H9 (cell line): ENCODE data around the gene PRSS56. TPM values are rescaled to one million over a fixed set of nuclear protein-coding genes. Genes with fewer than 3 reads are reported as not detected.

Experiments used
- DNase-seq: peaks from one replicate; pipeline ENCODE4 v3.0.0-alpha.2; 2017
- H2AFZ ChIP-seq: one replicate; pipeline ENCODE4 v1.6.1; 2013; ENCODE audit warnings: mild to moderate bottlenecking, low read length, control low read depth, moderate library complexity
- H2AK5ac ChIP-seq: 2 replicates; pipeline ENCODE4 v1.6.1; 2013; ENCODE audit warnings: low read length, control low read depth, mixed read lengths; ENCODE audit not compliant: insufficient read length
- H2BK120ac ChIP-seq: one replicate; pipeline ENCODE4 v1.6.1; 2013; ENCODE audit warnings: low read depth, mild to moderate bottlenecking, low read length, control low read depth, inconsistent platforms; ENCODE audit not compliant: poor library complexity, severe bottlenecking
- H2BK12ac ChIP-seq: 2 replicates; pipeline ENCODE4 v1.6.1; 2013; ENCODE audit warnings: low read length, control low read depth, mixed read lengths, low read depth; ENCODE audit not compliant: insufficient read length
- H2BK15ac ChIP-seq: 2 replicates; pipeline ENCODE4 v1.6.1; 2013; ENCODE audit warnings: low read depth, low read length, control low read depth
- H2BK20ac ChIP-seq: one replicate; pipeline ENCODE4 v1.6.1; 2013; ENCODE audit warnings: low read depth, mild to moderate bottlenecking, low read length, control low read depth, inconsistent platforms; ENCODE audit not compliant: poor library complexity, severe bottlenecking
- H2BK5ac ChIP-seq: 2 replicates; pipeline ENCODE4 v1.6.1; 2013; ENCODE audit warnings: low read length, control low read depth, mixed read lengths; ENCODE audit not compliant: insufficient read length
- H3K14ac ChIP-seq: 2 replicates; pipeline ENCODE4 v1.6.1; 2013; ENCODE audit warnings: low read length, control low read depth; ENCODE audit not compliant: insufficient read depth
- H3K18ac ChIP-seq: 2 replicates; pipeline ENCODE4 v1.6.1; 2013; ENCODE audit warnings: low read depth, mild to moderate bottlenecking, mixed read lengths, low read length, control low read depth; ENCODE audit not compliant: insufficient read length
- H3K23ac ChIP-seq: 2 replicates; pipeline ENCODE4 v1.6.1; 2013; ENCODE audit warnings: low read length, control low read depth, mixed read lengths, low read depth; ENCODE audit not compliant: insufficient read length
- H3K23me2 ChIP-seq: 2 replicates; pipeline ENCODE4 v1.6.1; 2013; ENCODE audit warnings: low read depth, mild to moderate bottlenecking, mixed read lengths, low read length, control low read depth; ENCODE audit not compliant: insufficient read length, poor library complexity, severe bottlenecking
- H3K27ac ChIP-seq: 2 replicates; pipeline ENCODE4 v1.5.1; 2013; ENCODE audit warnings: low read length, control low read depth, mixed read lengths, low read depth; ENCODE audit not compliant: insufficient read length
- H3K27me3 ChIP-seq: 2 replicates; pipeline ENCODE4 v1.6.1; 2013; ENCODE audit warnings: low read length, control low read depth, inconsistent platforms; ENCODE audit not compliant: insufficient read depth
- H3K4ac ChIP-seq: 2 replicates; pipeline ENCODE4 v1.6.1; 2013; ENCODE audit warnings: low read depth, mild to moderate bottlenecking, control low read depth, inconsistent platforms, low read length, moderate library complexity
- H3K4me1 ChIP-seq: 2 replicates; pipeline ENCODE4 v1.6.1; 2013; ENCODE audit warnings: low read length, control low read depth, inconsistent platforms; ENCODE audit not compliant: insufficient read depth
- H3K4me2 ChIP-seq: 2 replicates; pipeline ENCODE4 v1.6.1; 2013; ENCODE audit warnings: low read length, control low read depth, mixed read lengths; ENCODE audit not compliant: insufficient read length, insufficient read depth
- H3K56ac ChIP-seq: 2 replicates; pipeline ENCODE4 v1.6.1; 2013; ENCODE audit warnings: low read depth, mild to moderate bottlenecking, mixed read lengths, low read length, control low read depth; ENCODE audit not compliant: insufficient read length
- H3K79me1 ChIP-seq: 2 replicates; pipeline ENCODE4 v1.6.1; 2013; ENCODE audit warnings: low read depth, mild to moderate bottlenecking, moderate library complexity, low read length, control low read depth, inconsistent platforms; ENCODE audit not compliant: insufficient read depth, poor library complexity, severe bottlenecking
- H3K79me2 ChIP-seq: 2 replicates; pipeline ENCODE4 v1.6.1; 2013; ENCODE audit warnings: low read length, control low read depth, inconsistent platforms; ENCODE audit not compliant: insufficient read depth
- H3K9ac ChIP-seq: 2 replicates; pipeline ENCODE4 v1.6.1; 2013; ENCODE audit warnings: low read length, control low read depth, mixed read lengths; ENCODE audit not compliant: insufficient read length; ENCODE audit errors: extremely low read depth
- H3K9me3 ChIP-seq: one replicate; pipeline ENCODE4 v1.6.1; 2013; ENCODE audit warnings: low read depth, low read length, inconsistent platforms; ENCODE audit not compliant: control insufficient read depth
- H3T11ph ChIP-seq: one replicate; pipeline ENCODE4 v1.6.1; 2013; ENCODE audit warnings: mild to moderate bottlenecking, low read length, control low read depth, inconsistent platforms
- H4K20me1 ChIP-seq: one replicate; pipeline ENCODE4 v1.6.1; 2013; ENCODE audit not compliant: control insufficient read depth, insufficient read length, insufficient read depth
- H4K5ac ChIP-seq: 2 replicates; pipeline ENCODE4 v1.6.1; 2013; ENCODE audit warnings: low read depth, mild to moderate bottlenecking, mixed read lengths, low read length, control low read depth; ENCODE audit not compliant: insufficient read length
- H4K8ac ChIP-seq: replicated peaks from 2 replicates; pipeline ENCODE4 v1.6.1; 2013; ENCODE audit warnings: low read length, control low read depth, mixed read lengths, low read depth; ENCODE audit not compliant: insufficient read length
- H4K91ac ChIP-seq: 2 replicates; pipeline ENCODE4 v1.6.1; 2013; ENCODE audit warnings: low read depth, mild to moderate bottlenecking, moderate library complexity, mixed read lengths, low read length, control low read depth; ENCODE audit not compliant: insufficient read length
- H3K27ac Mint-ChIP-seq, 3 experiments: 2 replicates in 2 of 3; 3 replicates in 1 of 3; pipeline ENCODE4 v1.8.0; 2020 to 2021; ENCODE audit warnings: mixed read lengths in 3 of 3, mild to moderate bottlenecking in 1 of 3, moderate library complexity in 1 of 3
- H3K27me3 Mint-ChIP-seq: 2 replicates; pipeline ENCODE4 v1.8.0; 2021; ENCODE audit warnings: low read depth, mild to moderate bottlenecking, moderate library complexity, mixed read lengths
- H3K36me3 Mint-ChIP-seq, 3 experiments: 2 replicates in 2 of 3; 3 replicates in 1 of 3; pipeline ENCODE4 v1.8.0; 2020 to 2021; ENCODE audit warnings: low read depth in 3 of 3, mixed read lengths in 3 of 3; ENCODE audit not compliant: insufficient read depth in 1 of 3
- H3K4me1 Mint-ChIP-seq, 2 experiments: 2 replicates each; pipeline ENCODE4 v1.8.0; 2020; ENCODE audit warnings: mixed read lengths in 2 of 2
- H3K4me3 Mint-ChIP-seq, 2 experiments: 2 replicates in 1 of 2; 3 replicates in 1 of 2; pipeline ENCODE4 v1.8.0; 2020 to 2021; ENCODE audit warnings: mild to moderate bottlenecking in 2 of 2, mixed read lengths in 2 of 2, moderate library complexity in 1 of 2
- H3K9me3 Mint-ChIP-seq, 2 experiments: 2 replicates in 1 of 2; 3 replicates in 1 of 2; pipeline ENCODE4 v1.8.0; 2020; ENCODE audit warnings: mild to moderate bottlenecking in 2 of 2, mixed read lengths in 2 of 2, moderate library complexity in 1 of 2
- CTCF ChIP-seq: fragments of 200-600 bp; sonication (generic); conservative IDR thresholded peaks from 3 replicates; pipeline ENCODE4 v1.8.0; 2021; ENCODE audit warnings: antibody characterized with exemption, mild to moderate bottlenecking
- WGBS: extraction: QIAGEN DNeasy Blood & Tissue Kit; methylation state at CpG from one replicate; pipeline ENCODE4 v1.1.7; 2013; ENCODE audit warnings: missing lambda C conversion rate, low lambda C conversion rate, mixed read lengths; ENCODE audit not compliant: insufficient read length; ENCODE audit errors: extremely low coverage; 5-methylcytosine and 5-hydroxymethylcytosine counted together
- total RNA-seq: library from RNA; stranded (reverse); gene quantifications from 2 replicates; pipeline ENCODE4 v1.2.1, GENCODE V29; 2021

PRSS56 gene
- total RNA-seq, 1 experiment from 2014 or later = not detected

DNA sequence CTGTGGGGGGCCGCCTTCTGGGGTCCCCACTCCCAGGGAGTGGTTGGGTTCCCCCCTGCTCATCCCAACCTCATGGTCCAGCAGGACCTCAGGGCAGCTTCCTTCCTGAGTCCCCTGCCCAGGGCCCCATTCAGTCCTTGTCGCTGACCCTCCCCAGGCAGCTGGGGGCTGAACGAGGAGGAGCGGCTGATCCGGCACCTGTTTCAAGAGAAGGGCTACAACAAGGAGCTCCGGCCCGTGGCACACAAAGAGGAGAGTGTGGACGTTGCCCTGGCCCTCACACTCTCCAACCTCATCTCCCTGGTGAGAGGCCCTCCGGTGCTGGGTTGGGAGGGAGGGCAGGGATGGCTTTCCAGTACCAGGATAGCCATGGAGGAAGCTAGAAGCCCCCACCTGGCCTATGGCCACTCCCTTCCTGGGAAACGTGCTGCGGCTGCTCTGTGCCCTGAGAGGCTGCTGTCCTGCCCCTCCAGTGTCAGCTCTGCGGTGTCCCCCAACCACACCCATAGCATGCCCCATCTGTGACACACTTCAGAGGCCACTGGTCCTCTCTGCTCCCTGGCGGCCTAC is 6.3 kb downstream of the PRSS56 start:
- Histone ChIP-seq H3K79me1 (no peaks in the 10 kb centered on the region), H3K18ac (no peak overlapping the region), H2BK120ac (no peak overlapping the region), H3K9me3 (no peaks in the 10 kb centered on the region), H3K9ac (no peak overlapping the region), H3K27me3 (peaks cover 15% of the 10 kb centered on the region), H3K79me2 (no peaks in the 10 kb centered on the region), H3T11ph (no peak overlapping the region), H3K4me2 (no peak overlapping the region), H3K27ac (no peak overlapping the region), H3K4me1 (no peaks in the 10 kb centered on the region), H3K23ac (no peak overlapping the region), H2AFZ (no peak overlapping the region), H2BK20ac (no peak overlapping the region), H4K20me1 (no peaks in the 10 kb centered on the region), H2BK15ac (no peak overlapping the region), H4K5ac (no peak overlapping the region), H3K14ac (no peak overlapping the region), H3K4ac (no peak overlapping the region), H2AK5ac (no peak overlapping the region), H2BK12ac (no peak overlapping the region), H4K91ac (no peak overlapping the region), H4K8ac (no peak overlapping the region), H2BK5ac (no peak overlapping the region), H3K23me2 (peaks cover 14% of the 10 kb centered on the region), H3K56ac (no peak overlapping the region)
- WGBS = no CpG with 5 or more reads among the region's 13 CpGs
- Mint-ChIP-seq H3K36me3 (peaks cover 0 to under 1% (median 0%) of the 10 kb centered on the region in 3 experiments; a peak in 1 of 7 replicates), H3K9me3 (no peaks in the 10 kb centered on the region), H3K27me3 (peaks cover 72% of the 10 kb centered on the region), H3K27ac (no peak overlapping the region), H3K4me3 (no peak overlapping the region; a peak in 1 of 5 replicates), H3K4me1 (peaks cover 9 to 29% of the 10 kb centered on the region in 2 experiments)
- no peak for TF ChIP-seq CTCF
- DNase-seq = no peak
